Urothelium cell line (cell line): Measurements from ENCODE around the gene TRDMT1.

Experiments
- DNase-seq: peaks from one replicate; pipeline ENCODE4 v3.0.0; 2011; ENCODE audit warnings: low spot score, mixed read lengths
- FAIRE-seq: peaks from 2 replicates; lab custom pipeline; 2011; peaks lifted over from hg19 to GRCh38; lab: Jason Lieb, UNC

The TRDMT1 gene

GRCh38 chr10:17212802-17213221, 11.3 kb upstream of the TRDMT1 start:
- no peak for FAIRE-seq
- no peak for DNase-seq

- no peak for FAIRE-seq
- no peak for DNase-seq
Measured at GRCh38 chr10:17210361-17210760, 8.9 kb upstream of the TRDMT1 start.

- no peak for FAIRE-seq
- no peak for DNase-seq
Measured at GRCh38 chr10:17209881-17210280, 8.4 kb upstream of the TRDMT1 start.

GRCh38 chr10:17209302-17209701, 7.8 kb upstream of the TRDMT1 start:
- no peak for FAIRE-seq
- DNase-seq: no peak

GRCh38 chr10:17208476-17208875, 7.0 kb upstream of the TRDMT1 start:
- DNase-seq (no peak), FAIRE-seq (no peak)

- DNase-seq (no peak), FAIRE-seq (peak; percentile 74)
Measured at GRCh38 chr10:17206210-17206709, 4.8 kb upstream of the TRDMT1 start.

- DNase-seq (no peak), FAIRE-seq (no peak)
Measured at GRCh38 chr10:17203416-17203815, 1.9 kb upstream of the TRDMT1 start.

GRCh38 chr10:17202999-17203398, 1.5 kb upstream of the TRDMT1 start:
- FAIRE-seq: no peak
- no peak for DNase-seq

GRCh38 chr10:17202506-17202905, 1.0 kb upstream of the TRDMT1 start:
- FAIRE-seq (no peak), DNase-seq (no peak)

- FAIRE-seq: no peak
- DNase-seq: no peak
Measured at GRCh38 chr10:17201794-17202116, 283 bp upstream of the TRDMT1 start.

- DNase-seq: no peak
Measured at GRCh38 chr10:17200001-17200911, 1.2 kb downstream of the TRDMT1 start.

GRCh38 chr10:17199351-17199804, 2.1 kb downstream of the TRDMT1 start:
- no peak for FAIRE-seq
- DNase-seq: no peak

More at GRCh38 chr10:17200001-17200911, 1.2 kb downstream of the TRDMT1 start:
- no peak for FAIRE-seq

GRCh38 chr10:17196573-17196972, 4.9 kb downstream of the TRDMT1 start:
- no peak for FAIRE-seq
- DNase-seq: no peak

GRCh38 chr10:17196045-17196444, 5.4 kb downstream of the TRDMT1 start:
- FAIRE-seq: no peak
- DNase-seq: no peak

GRCh38 chr10:17195083-17195482, 6.4 kb downstream of the TRDMT1 start:
- no peak for DNase-seq
- no peak for FAIRE-seq

- FAIRE-seq (no peak), DNase-seq (no peak)
Measured at GRCh38 chr10:17190602-17191001, 10.9 kb downstream of the TRDMT1 start.

- FAIRE-seq (no peak), DNase-seq (no peak)
Measured at GRCh38 chr10:17188644-17189172, 12.8 kb downstream of the TRDMT1 start.

GRCh38 chr10:17185873-17186272, 15.6 kb downstream of the TRDMT1 start:
- FAIRE-seq (no peak), DNase-seq (no peak)

- DNase-seq (no peak), FAIRE-seq (no peak)
Measured at GRCh38 chr10:17183110-17183509, 18.4 kb downstream of the TRDMT1 start.

- FAIRE-seq: no peak
Measured at GRCh38 chr10:17181751-17182150, 19.7 kb downstream of the TRDMT1 start.

GRCh38 chr10:17181110-17181509, 20.4 kb downstream of the TRDMT1 start:
- no peak for DNase-seq
- FAIRE-seq: no peak

More at GRCh38 chr10:17181751-17182150, 19.7 kb downstream of the TRDMT1 start:
- DNase-seq: no peak

GRCh38 chr10:17179002-17179401, 22.5 kb downstream of the TRDMT1 start:
- no peak for DNase-seq
- FAIRE-seq: no peak
